ENCODE data around the gene HECTD4.

DNA sequence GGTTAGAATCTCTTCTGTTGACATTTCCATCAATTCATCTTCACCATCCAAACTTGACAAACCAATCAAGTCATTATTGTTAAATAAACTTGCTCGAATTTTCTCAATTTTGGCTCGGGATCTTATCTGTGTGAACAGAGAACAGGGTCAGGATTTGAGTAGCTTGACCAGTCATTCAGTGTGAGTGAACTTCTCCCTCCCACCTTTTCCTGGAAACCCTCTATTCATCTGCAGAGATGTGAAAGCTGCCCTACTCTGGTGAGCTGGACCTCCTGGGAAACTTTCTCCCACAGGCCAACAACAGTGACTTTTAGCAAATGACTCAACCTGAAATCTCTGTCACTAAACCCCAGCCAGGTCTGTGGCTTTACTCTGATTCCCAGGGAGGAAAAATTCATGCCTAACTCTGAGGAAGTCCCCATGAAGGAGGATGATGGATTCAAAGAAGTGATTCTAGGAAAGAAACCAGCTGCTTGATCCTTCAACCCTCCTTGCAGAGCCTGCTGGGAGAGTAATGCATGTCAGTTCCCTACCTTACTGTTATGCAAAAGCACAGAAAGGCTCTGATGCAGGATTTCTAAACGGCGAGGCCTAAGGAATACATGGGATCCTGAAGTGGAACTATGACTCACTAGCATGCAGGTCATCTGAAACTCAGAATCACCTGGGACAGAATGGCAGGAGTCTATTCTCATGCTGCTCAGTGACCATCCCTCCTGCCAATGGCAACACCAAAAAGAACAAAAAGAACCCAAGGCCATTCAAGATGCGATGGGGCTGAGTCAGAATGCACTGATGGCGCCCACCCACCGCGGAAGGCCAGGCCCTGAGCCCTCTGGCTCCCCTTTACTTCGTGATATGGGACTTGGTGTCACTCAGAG, 198.8 kb downstream of the HECTD4 start:
- no peak for TF ChIP-seq CTCF (IDR thresholded peaks at IDR 0.05)
- no peak for TF ChIP-seq POLR2A (IDR thresholded peaks at IDR 0.05)
